Glomerular endothelial cell (primary cell): ENCODE data around the gene DHX8. TPM values are rescaled to one million over a fixed set of nuclear protein-coding genes. Genes with fewer than 3 reads are reported as not detected.

Source experiments
- DNase-seq: peaks from one replicate; pipeline ENCODE4 v3.0.0-alpha.2; 2011; ENCODE audit warnings: low read depth, low spot score; ENCODE audit errors: extremely low read depth
- total RNA-seq: library from RNA; depleted of rRNA; stranded (reverse); fragments of >200 nt; gene quantifications from 2 replicates; pipeline ENCODE4 v1.2.3, GENCODE V29; 2015

DHX8 gene
- total RNA-seq, 1 donor from 2014 or later: 36.8 TPM

- DNase-seq: no peak
These were observed 34.0 kb downstream of the DHX8 start for GRCh38 chr17:43517615-43518386.

- no peak for DNase-seq
These were observed 37.6 kb downstream of the DHX8 start for GRCh38 chr17:43521389-43521788.

GRCh38 chr17:43524945-43525575, 41.3 kb downstream of the DHX8 start:
- DNase-seq: no peak

- DNase-seq: no peak
These were observed 43.3 kb downstream of the DHX8 start for GRCh38 chr17:43526886-43527648.

GRCh38 chr17:43528319-43528987, 44.7 kb downstream of the DHX8 start:
- DNase-seq: no peak

- no peak for DNase-seq
These were observed 45.4 kb downstream of the DHX8 start for GRCh38 chr17:43528988-43529814.

GRCh38 chr17:43529947-43530287, 46.1 kb downstream of the DHX8 start:
- no peak for DNase-seq

- DNase-seq: peak; percentile 52
These were observed 46.7 kb downstream of the DHX8 start for GRCh38 chr17:43530288-43531081.

- DNase-seq: no peak
These were observed 47.3 kb downstream of the DHX8 start for GRCh38 chr17:43531082-43531378.

- DNase-seq: no peak
These were observed 48.2 kb downstream of the DHX8 start for GRCh38 chr17:43531955-43532354.

- no peak for DNase-seq
These were observed 48.8 kb downstream of the DHX8 start for GRCh38 chr17:43532581-43532980.

- DNase-seq: no peak
These were observed 49.9 kb downstream of the DHX8 start for GRCh38 chr17:43533699-43534098.

- DNase-seq: no peak
These were observed 51.1 kb downstream of the DHX8 start for GRCh38 chr17:43534909-43535308.

- no peak for DNase-seq
These were observed 52.6 kb downstream of the DHX8 start for GRCh38 chr17:43536236-43536992.

- no peak for DNase-seq
These were observed 57.3 kb downstream of the DHX8 start for GRCh38 chr17:43540821-43541674.

GRCh38 chr17:43542859-43543258, 59.1 kb downstream of the DHX8 start:
- no peak for DNase-seq

- DNase-seq: no peak
These were observed 59.5 kb downstream of the DHX8 start for GRCh38 chr17:43543300-43543699.
